Memory B cell (primary cell): ENCODE data around the gene CIAO2A.

Source experiments
- ATAC-seq: fragments of 150-1000 bp; cut with Tn5 transposase; 2 replicates; pipeline ENCODE4 v1.10.0; 2021; ENCODE audit warnings: low read depth, mild to moderate bottlenecking, moderate library complexity
- DNase-seq, 2 donors: peaks; one replicate each; pipeline ENCODE4 v3.0.0; 2022; ENCODE audit warnings: low spot score in 2 of 2
- H3K27ac Mint-ChIP-seq: one replicate; pipeline ENCODE4 v1.8.0; 2022; ENCODE audit warnings: mild to moderate bottlenecking, moderate library complexity, mixed read lengths
- H3K27me3 Mint-ChIP-seq: one replicate; pipeline ENCODE4 v1.8.0; 2022; ENCODE audit warnings: mixed read lengths
- H3K36me3 Mint-ChIP-seq: one replicate; pipeline ENCODE4 v1.8.0; 2022; ENCODE audit warnings: mild to moderate bottlenecking, mixed read lengths
- H3K4me1 Mint-ChIP-seq: one replicate; pipeline ENCODE4 v1.8.0; 2022; ENCODE audit warnings: mixed read lengths
- H3K4me3 Mint-ChIP-seq: one replicate; pipeline ENCODE4 v1.8.0; 2022; ENCODE audit warnings: mild to moderate bottlenecking, moderate library complexity, mixed read lengths
- H3K9me3 Mint-ChIP-seq: one replicate; pipeline ENCODE4 v1.8.0; 2022; ENCODE audit warnings: mixed read lengths

Gene CIAO2A, protein sequence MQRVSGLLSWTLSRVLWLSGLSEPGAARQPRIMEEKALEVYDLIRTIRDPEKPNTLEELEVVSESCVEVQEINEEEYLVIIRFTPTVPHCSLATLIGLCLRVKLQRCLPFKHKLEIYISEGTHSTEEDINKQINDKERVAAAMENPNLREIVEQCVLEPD

DNA sequence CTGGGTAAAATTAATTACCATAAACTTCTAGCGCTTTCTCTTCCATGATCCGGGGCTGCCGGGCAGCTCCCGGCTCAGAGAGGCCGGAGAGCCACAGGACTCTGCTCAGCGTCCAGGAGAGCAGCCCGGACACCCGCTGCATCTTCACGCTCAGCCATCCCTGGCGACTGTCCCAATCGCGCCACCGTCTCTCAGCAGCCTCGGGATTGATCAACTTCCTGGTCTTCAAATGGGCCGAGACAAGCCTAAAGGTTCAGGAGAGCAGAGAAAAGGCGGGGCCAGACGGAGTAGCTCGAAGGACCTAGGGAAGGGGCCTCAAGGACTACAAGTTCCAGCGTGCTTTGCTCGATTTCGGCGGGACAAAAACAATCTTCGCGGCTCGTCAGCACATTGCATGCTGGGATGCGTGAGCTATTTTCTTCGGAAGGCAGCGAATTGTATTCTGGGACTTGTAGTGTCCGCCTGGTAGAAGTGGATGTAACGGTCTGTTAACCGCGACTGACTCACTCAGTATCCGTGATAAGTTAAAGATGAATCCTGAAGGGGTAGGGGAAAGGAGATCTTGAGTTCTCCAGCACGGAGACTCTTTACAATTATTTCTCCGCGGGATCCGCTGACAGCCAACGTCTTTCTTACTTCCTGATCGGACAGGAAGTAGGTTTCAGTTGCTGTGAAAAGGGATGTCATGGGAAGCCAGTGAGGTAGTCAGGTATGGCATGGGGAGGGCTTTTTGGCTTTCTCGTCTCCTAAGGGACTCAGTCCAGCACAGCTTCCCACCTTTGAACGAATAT lies at the start of gene CIAO2A:
Gene CIAO2A (minus strand): TSS at position 212 of the 791 bp plus-strand sequence. CDS start 70 bp downstream, at position 142.
- Mint-ChIP-seq H3K27me3 (no peaks in the 10 kb centered on the region), H3K4me3 (peak within 1 kb of the TSS; percentile 100), H3K9me3 (no peaks in the 10 kb centered on the region), H3K4me1 (peaks cover 46% of the 10 kb centered on the region), H3K36me3 (peaks cover 4% of the 10 kb centered on the region), H3K27ac (peak within 1 kb of the TSS; percentile 99)
- DNase-seq (peak; percentile 82), ATAC-seq (peak; percentile 59)

DNA sequence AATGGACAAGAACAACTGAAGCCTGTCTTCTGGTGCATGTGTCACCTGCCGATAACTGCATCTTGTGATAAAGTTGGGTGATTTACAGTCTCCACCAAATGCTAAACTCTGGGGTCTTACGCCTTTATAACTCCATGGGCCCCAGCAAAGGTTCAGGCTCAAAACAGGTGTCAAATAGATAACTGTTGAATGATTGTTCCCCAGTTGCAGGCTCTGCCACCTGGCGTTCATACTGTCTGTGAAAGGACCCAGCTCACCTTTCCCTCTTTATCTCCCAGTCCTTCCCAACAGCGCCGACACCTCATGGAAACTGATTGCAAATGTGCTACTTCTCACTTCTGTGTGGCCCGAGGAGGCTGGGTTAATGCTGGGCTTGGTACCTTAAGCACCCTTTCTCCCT lies 49.6 kb upstream of the CIAO2A start:
- Mint-ChIP-seq H3K9me3 (no peaks in the 10 kb centered on the region), H3K27me3 (no peaks in the 10 kb centered on the region), H3K4me1 (peaks cover 23% of the 10 kb centered on the region), H3K27ac (peak overlapping the region; percentile 48), H3K4me3 (no peak overlapping the region), H3K36me3 (peaks cover 6% of the 10 kb centered on the region)
- ATAC-seq, result no peak
- no peak for DNase-seq

DNA sequence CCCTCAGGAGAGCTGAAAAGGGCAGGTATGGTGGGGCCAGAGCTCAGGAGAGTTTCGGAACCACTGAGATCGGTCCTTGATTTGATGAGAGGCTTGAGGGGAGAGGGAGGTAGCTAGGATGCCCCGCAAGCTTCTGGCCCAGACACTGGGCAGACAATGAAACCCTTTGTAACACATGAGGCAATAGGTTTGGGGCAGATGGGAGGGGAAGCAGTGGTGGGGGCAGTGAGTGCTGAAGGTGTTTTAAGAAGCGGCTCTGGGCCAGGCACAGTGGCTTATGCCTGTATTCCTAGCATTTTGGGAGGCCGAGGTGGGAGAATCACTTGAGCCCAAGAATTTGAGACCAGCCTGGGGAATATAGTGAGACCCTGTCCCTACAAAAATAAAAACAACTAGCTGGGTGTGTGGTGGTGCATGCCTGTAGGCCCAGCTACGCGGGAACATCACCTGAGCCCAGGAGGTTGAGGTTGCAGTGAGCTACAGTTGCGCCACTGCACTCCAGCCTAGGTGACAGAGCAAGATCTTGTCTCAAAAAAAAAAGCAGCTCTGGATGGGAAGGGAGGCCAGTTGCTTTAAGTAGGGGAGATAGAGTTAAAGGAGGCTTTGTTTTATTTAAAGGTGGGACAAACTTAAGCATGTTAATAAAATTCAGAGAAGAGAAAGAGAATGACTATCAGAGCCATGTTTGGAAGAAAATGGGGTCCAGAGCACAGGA lies 48.3 kb upstream of the CIAO2A start:
- DNase-seq (no peak), ATAC-seq (no peak)
- H3K27me3 Mint-ChIP-seq, result no peaks in the 10 kb centered on the region
- no peak overlapping the region for H3K4me3 Mint-ChIP-seq
- H3K4me1 Mint-ChIP-seq, result peaks cover 28% of the 10 kb centered on the region
- peaks cover 9% of the 10 kb centered on the region for H3K36me3 Mint-ChIP-seq
- H3K9me3 Mint-ChIP-seq, result no peaks in the 10 kb centered on the region
- H3K27ac Mint-ChIP-seq, result peak overlapping the region; percentile 18

DNA sequence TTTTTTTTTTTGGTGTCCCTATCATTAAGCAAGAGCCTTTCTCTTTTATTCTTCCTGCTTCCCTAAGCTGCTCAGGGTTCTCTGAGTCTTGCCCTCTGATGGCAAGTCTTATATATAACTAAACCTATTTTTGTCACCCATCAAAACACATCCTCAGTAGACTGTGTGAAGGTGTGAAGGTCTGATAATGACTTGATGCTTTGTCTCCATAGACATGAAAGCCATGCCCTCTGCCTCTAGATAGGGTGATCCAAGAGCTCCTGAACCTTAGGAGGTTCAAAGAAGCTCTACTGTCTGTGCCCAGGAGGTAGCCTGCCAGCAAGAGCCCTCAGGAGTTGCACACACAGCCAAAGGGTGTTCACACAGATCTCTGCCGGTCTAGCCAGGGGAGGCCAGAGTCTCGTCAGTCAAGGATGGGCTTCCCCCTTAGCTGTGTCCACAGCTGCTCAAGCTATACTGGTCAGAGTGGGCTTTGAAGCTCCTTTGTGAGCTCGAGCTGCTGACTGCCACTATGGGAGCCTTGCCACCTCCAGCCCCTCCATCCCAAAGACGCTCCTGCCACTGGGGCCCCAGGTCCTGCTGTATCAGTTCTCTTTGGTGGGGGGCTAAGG lies 44.8 kb upstream of the CIAO2A start:
- peaks cover 16% of the 10 kb centered on the region for H3K4me1 Mint-ChIP-seq
- H3K36me3 Mint-ChIP-seq, result peaks cover 13% of the 10 kb centered on the region
- ATAC-seq (no peak), DNase-seq (no peak)
- H3K4me3 Mint-ChIP-seq, result no peak overlapping the region
- H3K27ac Mint-ChIP-seq, result no peak overlapping the region
- H3K9me3 Mint-ChIP-seq, result no peaks in the 10 kb centered on the region
- no peaks in the 10 kb centered on the region for H3K27me3 Mint-ChIP-seq

DNA sequence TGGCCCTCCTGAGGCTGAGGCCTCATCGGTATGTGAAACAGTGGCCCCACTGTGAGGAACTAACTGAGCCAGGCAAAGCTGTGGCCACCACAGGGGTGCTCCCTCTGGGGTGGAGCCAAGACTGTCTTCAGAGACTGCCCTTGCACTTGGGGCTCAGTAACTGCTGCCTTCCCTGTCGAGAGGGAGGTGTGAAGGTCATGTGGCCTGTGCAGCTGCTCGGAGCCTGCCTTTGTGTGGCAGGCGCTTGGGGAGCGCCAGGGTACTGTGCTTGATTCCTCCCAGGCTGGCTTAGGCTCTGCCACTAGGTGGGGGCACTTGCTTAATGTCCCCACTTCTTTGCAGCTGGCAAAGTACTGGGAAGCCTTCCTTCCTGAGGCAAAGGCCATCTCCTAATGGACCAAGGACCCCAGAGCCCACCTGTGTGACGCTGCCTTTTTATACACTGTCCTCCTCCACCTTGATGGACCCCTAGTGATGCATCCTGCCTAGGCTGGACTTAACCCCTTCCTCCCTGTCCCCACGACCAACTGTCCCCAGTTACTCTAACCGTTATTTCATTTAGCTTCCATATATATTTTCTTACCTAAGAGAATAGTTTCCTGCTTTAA lies 43.7 kb upstream of the CIAO2A start:
- DNase-seq (peak; percentile 49 to 62), ATAC-seq (peak; percentile 97)
- Mint-ChIP-seq H3K36me3 (peaks cover 21% of the 10 kb centered on the region), H3K27ac (peak overlapping the region; percentile 53), H3K4me3 (no peak overlapping the region), H3K4me1 (peaks cover 14% of the 10 kb centered on the region), H3K9me3 (no peaks in the 10 kb centered on the region), H3K27me3 (no peaks in the 10 kb centered on the region)

DNA sequence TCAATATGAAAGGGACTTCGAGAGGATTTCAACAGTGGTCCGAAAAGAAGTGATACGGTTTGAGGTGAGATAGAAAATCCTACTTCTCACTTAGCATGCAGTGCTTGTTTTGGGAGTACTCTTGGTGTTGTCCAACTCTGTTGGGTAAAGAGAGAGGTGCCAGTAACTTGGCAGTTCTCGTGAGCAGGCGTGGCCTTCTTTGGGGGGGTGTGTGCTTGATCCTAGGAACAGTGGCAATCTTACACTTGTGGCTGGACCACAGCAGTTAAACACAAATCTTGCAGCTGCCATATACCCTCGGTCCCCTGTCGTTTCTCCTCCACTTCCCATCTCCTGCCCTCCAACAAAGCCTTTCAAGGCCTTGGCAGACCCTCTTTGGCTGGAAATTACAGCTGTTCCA lies 42.7 kb upstream of the CIAO2A start:
- Mint-ChIP-seq H3K27me3 (no peaks in the 10 kb centered on the region), H3K9me3 (no peaks in the 10 kb centered on the region), H3K4me1 (peaks cover 13% of the 10 kb centered on the region), H3K36me3 (peaks cover 26% of the 10 kb centered on the region), H3K27ac (peak overlapping the region; percentile 60), H3K4me3 (no peak overlapping the region)
- DNase-seq, result no peak
- ATAC-seq, result no peak

DNA sequence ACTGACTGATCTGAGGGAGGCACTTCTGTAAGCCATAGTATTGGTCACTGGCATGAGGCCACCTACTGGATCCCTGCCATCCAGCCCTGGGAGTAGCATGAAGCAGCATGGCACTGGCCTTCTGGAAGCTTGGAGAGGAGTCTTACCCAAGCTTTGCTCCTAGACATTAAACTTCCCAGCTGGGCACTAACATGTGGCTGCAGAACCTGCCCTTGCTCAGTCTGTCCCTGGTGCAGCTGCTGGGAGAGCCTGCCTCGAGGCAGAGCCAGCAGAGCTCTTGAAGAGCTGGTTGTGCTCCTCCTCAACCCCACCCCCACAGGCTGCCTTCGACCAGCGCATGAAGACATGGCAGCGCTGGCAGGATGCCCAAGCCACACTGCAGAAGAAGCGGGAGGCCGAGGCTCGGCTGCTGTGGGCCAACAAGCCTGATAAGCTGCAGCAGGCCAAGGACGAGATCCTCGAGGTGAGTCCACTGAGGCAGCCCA lies 40.7 kb upstream of the CIAO2A start:
- Mint-ChIP-seq H3K27ac (no peak overlapping the region), H3K4me3 (no peak overlapping the region), H3K4me1 (peaks cover 10% of the 10 kb centered on the region), H3K27me3 (no peaks in the 10 kb centered on the region), H3K9me3 (no peaks in the 10 kb centered on the region), H3K36me3 (peaks cover 25% of the 10 kb centered on the region)
- no peak for DNase-seq
- ATAC-seq, result no peak

DNA sequence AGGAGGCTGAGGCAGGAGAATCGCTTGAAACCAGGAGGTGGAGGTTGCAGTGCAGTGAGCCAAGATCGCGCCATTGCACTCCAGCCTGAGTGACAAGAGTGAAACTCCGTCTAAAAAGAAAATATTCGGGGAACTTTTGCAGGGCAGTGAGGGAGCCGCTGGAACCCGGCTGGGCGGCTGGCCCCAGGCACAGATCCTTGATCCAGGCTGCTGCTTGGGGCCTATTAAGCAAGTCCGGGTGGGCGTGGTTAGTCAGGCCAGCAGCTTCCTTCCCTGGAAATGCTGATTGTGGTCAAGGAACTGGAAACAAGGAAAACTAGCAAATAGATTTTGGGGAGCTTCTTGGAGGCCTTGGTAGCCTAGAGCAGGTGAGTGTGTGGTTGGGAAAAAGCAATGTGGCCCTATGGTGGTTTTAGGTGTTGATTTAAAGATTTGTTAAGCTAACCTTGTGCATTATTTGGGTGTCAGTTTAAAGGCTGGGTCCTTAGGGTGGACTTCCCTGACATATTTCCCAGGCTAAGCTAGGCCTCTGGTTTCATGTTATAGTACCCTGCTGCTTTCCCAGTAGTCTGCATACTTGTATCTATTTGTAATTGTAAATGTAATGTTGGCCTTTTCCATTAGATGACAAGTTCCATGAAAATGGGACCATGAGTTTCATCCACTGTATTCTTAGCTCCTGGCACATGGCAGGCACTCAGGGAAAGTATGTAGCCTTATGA lies 40.1 kb upstream of the CIAO2A start:
- Mint-ChIP-seq H3K4me3 (no peak overlapping the region), H3K4me1 (peaks cover 10% of the 10 kb centered on the region), H3K27me3 (no peaks in the 10 kb centered on the region), H3K27ac (peak overlapping the region; percentile 73), H3K36me3 (peaks cover 25% of the 10 kb centered on the region), H3K9me3 (no peaks in the 10 kb centered on the region)
- no peak for ATAC-seq
- no peak for DNase-seq

- Mint-ChIP-seq H3K27ac (peak overlapping the region; percentile 86), H3K36me3 (peaks cover 25% of the 10 kb centered on the region)
- DNase-seq, result no peak
Measured at GRCh38 chr15:64132217-64132616, 38.6 kb upstream of the CIAO2A start.

DNA sequence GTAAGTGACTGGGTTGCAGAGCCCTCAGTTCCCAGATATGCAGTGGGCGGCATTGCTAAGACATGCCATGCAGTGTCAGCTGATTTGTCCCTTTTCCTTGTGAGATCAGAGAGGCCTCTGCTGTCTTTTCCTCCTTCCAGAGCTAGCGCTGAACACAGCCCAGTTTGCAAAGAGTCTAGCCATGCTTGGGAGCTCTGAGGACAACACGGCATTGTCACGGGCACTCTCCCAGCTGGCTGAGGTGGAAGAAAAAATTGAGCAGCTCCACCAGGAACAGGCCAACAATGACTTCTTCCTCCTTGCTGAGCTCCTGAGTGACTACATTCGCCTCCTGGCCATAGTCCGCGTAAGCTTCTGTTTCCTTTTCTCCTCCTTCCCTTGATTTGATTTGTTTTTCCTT lies 37.9 kb upstream of the CIAO2A start:
- H3K27ac Mint-ChIP-seq, result peak overlapping the region; percentile 86
- H3K4me1 Mint-ChIP-seq, result peaks cover under 1% of the 10 kb centered on the region
- H3K4me3 Mint-ChIP-seq, result no peak overlapping the region

More at GRCh38 chr15:64132217-64132616, 38.6 kb upstream of the CIAO2A start:
- Mint-ChIP-seq H3K4me3 (no peak overlapping the region), H3K4me1 (peaks cover 7% of the 10 kb centered on the region), H3K9me3 (no peaks in the 10 kb centered on the region), H3K27me3 (no peaks in the 10 kb centered on the region)
- ATAC-seq, result no peak

DNA sequence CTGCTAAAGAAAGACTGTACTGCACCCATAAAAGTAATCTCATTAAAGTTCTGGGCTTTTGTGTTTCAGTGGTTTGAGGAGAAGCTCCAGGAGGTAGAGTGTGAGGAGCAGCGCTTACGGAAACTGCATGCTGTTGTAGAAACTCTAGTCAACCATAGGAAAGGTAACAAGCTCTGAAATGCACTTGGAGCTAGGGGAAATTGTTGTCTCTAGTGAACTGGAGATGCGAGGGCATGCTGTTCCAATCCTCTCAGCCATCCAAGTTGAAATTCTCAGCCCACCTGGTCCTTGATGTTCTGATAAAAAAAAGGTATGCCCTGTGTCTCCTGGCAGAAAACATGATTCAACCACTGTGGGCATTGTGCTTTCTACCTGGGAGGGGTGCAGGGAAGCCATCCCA lies 36.5 kb upstream of the CIAO2A start:
- Mint-ChIP-seq H3K27me3 (no peaks in the 10 kb centered on the region), H3K36me3 (peaks cover 28% of the 10 kb centered on the region), H3K4me3 (no peak overlapping the region), H3K9me3 (no peaks in the 10 kb centered on the region), H3K4me1 (no peaks in the 10 kb centered on the region), H3K27ac (no peak overlapping the region)
- ATAC-seq (no peak), DNase-seq (no peak)

More for the DNA sequence above, 37.9 kb upstream of the CIAO2A start:
- Mint-ChIP-seq H3K27me3 (no peaks in the 10 kb centered on the region), H3K36me3 (peaks cover 24% of the 10 kb centered on the region), H3K9me3 (no peaks in the 10 kb centered on the region)
- ATAC-seq (no peak), DNase-seq (no peak)

GRCh38 chr15:64127521-64128270 lies 34.1 kb upstream of the CIAO2A start:
- DNase-seq, result no peak
- ATAC-seq, result no peak
- no peaks in the 10 kb centered on the region for H3K27me3 Mint-ChIP-seq
- no peaks in the 10 kb centered on the region for H3K4me1 Mint-ChIP-seq
- peaks cover 31% of the 10 kb centered on the region for H3K36me3 Mint-ChIP-seq
- no peak overlapping the region for H3K27ac Mint-ChIP-seq
- no peaks in the 10 kb centered on the region for H3K9me3 Mint-ChIP-seq
- H3K4me3 Mint-ChIP-seq, result no peak overlapping the region
